ENCODE measurements around the gene KRTAP10-12. TPM values are rescaled to one million over a fixed set of nuclear protein-coding genes. Genes with fewer than 3 reads are reported as not detected.

KRTAP10-12 gene
- total and polyA plus RNA-seq, 2 of the 13 experiments (the other 11 are each of a cell fraction or from before 2014, with no cell fraction given), result not detected

DNA sequence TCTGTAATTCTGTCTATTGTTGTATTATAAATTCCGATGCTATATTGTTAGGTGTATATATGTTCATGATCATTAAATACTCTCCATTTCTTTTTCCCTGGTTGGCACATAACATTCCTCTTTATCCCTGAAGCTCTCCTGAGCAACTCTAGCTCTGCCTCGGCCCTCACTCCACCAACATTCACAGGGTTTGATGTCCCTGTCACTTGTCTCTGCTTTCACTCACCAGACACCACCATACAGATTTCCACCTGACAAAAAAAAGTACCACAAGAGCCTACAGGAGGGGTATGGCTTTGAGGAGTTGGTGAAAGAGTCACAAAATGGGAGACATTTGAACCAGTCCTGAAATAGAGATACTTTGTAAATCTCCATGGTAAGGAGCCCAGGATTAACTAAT lies 23.2 kb downstream of the KRTAP10-12 start:
- no TSS peak for BruUV-seq (replicated peaks)
- no peak for ATAC-seq
- no peak for FAIRE-seq
- Histone ChIP-seq H3K27ac (ENCODE audit: extremely low read length, insufficient read depth, low read length) (no peak overlapping the region), H3K9me3 (ENCODE audit: low read length) (no peaks in the 10 kb centered on the region), H3K4me2 (ENCODE audit: low read depth, low read length) (no peak overlapping the region), H3K9ac (ENCODE audit: insufficient read depth, low read depth, low read length) (no peak overlapping the region), H3K27me3 (ENCODE audit: control insufficient read depth in 1 of 2, insufficient read depth in 2 of 2, low read length in 2 of 2) (peaks cover 0 to 6% of the 10 kb centered on the region in 2 experiments; a peak in 1 of 5 replicates), H3K4me3 (replicated peaks in 1 of 3; ENCODE audit: insufficient read depth in 1 of 3, low read depth in 2 of 3, low read length in 3 of 3) (no peak overlapping the region), H3K79me2 (ENCODE audit: insufficient read depth, low read length) (no peaks in the 10 kb centered on the region), H3K36me3 (replicated peaks in 1 of 2; ENCODE audit: control insufficient read depth in 1 of 2, insufficient read depth in 2 of 2, low read length in 2 of 2) (no peaks in the 10 kb centered on the region), H2AFZ (ENCODE audit: low read length) (no peak overlapping the region), H3K4me1 (ENCODE audit: insufficient read depth, low read length) (peaks cover 5% of the 10 kb centered on the region; the same call in 1 of the 2 replicates), H4K20me1 (ENCODE audit: insufficient read depth, low read length) (no peaks in the 10 kb centered on the region)
- no peak for DNase-seq (ENCODE audit: low spot score)
- intact Hi-C loops (cut with micrococcal nuclease; ENCODE audit: unreplicated experiment) (no loop called here), in situ Hi-C loops (cut with HindIII; ENCODE audit: extremely low pct_ligation_motif_present, low pct_unique_long_range_greater_than_20kb) (no loop called here)
- ChIA-PET POLR2A (no interaction called here), CTCF (ENCODE audit: low intra/inter-chr PET ratio, low total read pairs) (no interaction called here)
- TF ChIP-seq ZFP90 (CRISPR knock-in tag; IDR thresholded peaks at IDR 0.05; ENCODE audit: borderline replicate concordance) (no peak), ZNF605 (CRISPR knock-in tag; IDR thresholded peaks at IDR 0.05) (no peak)
- 17% methylated on average over 2 of the region's 2 CpGs for WGBS (ENCODE audit: low lambda C conversion rate)

DNA sequence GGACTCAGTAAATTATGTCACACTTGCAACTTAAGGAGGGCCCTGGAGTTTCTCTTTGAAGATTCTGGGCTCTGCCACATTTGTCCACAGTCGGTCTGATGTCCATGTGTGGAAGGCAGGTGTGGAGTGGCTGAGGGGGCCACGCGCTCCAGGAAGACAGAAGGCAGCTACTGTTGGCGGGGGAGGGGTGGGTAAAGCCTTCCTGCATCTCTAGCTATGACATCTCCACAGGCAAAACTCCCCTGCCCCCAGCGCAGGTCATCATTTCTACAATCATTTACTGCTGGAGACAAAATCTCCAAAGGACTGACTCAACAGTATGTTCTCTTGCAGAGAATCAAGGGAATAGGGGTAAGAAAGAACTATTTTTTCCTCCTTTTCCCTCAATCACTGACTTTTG lies 25.8 kb downstream of the KRTAP10-12 start:
- DNase-seq (ENCODE audit: low spot score), result no peak
- POLR2A ChIA-PET, result no interaction called here
- WGBS (ENCODE audit: low lambda C conversion rate), result 63% methylated on average over 5 of the region's 5 CpGs

More for the DNA sequence above, 25.8 kb downstream of the KRTAP10-12 start:
- peaks cover 0 to 14% of the 10 kb centered on the region in 2 experiments; a peak in 1 of 5 replicates for H3K27me3 ChIP-seq (ENCODE audit: control insufficient read depth in 1 of 2, insufficient read depth in 2 of 2, low read length in 2 of 2)
- no peak overlapping the region for H2AFZ ChIP-seq (ENCODE audit: low read length)
- no peaks in the 10 kb centered on the region for H3K36me3 ChIP-seq (replicated peaks in 1 of 2; ENCODE audit: control insufficient read depth in 1 of 2, insufficient read depth in 2 of 2, low read length in 2 of 2)
- in situ Hi-C loops (cut with HindIII; ENCODE audit: extremely low pct_ligation_motif_present, low pct_unique_long_range_greater_than_20kb) (no loop called here), intact Hi-C loops (cut with micrococcal nuclease; ENCODE audit: unreplicated experiment) (no loop called here)
- BruUV-seq (replicated peaks), result no TSS peak
- no peak overlapping the region for H3K4me3 ChIP-seq (replicated peaks in 1 of 3; ENCODE audit: insufficient read depth in 1 of 3, low read depth in 2 of 3, low read length in 3 of 3)
- no peak overlapping the region for H3K4me2 ChIP-seq (ENCODE audit: low read depth, low read length)
- H3K9ac ChIP-seq (ENCODE audit: insufficient read depth, low read depth, low read length), result no peak overlapping the region
- no peak overlapping the region for H3K27ac ChIP-seq (ENCODE audit: extremely low read length, insufficient read depth, low read length)
- TF ChIP-seq SRF (IDR thresholded peaks at IDR 0.05; ENCODE audit: low read depth, low read length) (no peak), ZSCAN20 (CRISPR knock-in tag; IDR thresholded peaks at IDR 0.05; ENCODE audit: borderline replicate concordance) (no peak), NFE2L2 (IDR thresholded peaks at IDR 0.05; ENCODE audit: low read length) (no peak), KLF16 (CRISPR knock-in tag; IDR thresholded peaks at IDR 0.05) (no peak), ZFX (CRISPR knock-in tag; IDR thresholded peaks at IDR 0.05; ENCODE audit: low read depth) (no peak), FOXA3 (CRISPR knock-in tag; IDR thresholded peaks at IDR 0.05) (no peak), EEA1 (CRISPR knock-in tag; IDR thresholded peaks at IDR 0.05; ENCODE audit: borderline replicate concordance) (no peak), ZBTB8A (CRISPR knock-in tag; IDR thresholded peaks at IDR 0.05; ENCODE audit: borderline replicate concordance, low read depth) (no peak), ZSCAN31 (CRISPR knock-in tag; IDR thresholded peaks at IDR 0.05; ENCODE audit: low read depth) (no peak), ZBTB21 (CRISPR knock-in tag; IDR thresholded peaks at IDR 0.05) (no peak), NFE2 (CRISPR knock-in tag; IDR thresholded peaks at IDR 0.05) (no peak)
- TF ChIP-seq, protein P1, sequence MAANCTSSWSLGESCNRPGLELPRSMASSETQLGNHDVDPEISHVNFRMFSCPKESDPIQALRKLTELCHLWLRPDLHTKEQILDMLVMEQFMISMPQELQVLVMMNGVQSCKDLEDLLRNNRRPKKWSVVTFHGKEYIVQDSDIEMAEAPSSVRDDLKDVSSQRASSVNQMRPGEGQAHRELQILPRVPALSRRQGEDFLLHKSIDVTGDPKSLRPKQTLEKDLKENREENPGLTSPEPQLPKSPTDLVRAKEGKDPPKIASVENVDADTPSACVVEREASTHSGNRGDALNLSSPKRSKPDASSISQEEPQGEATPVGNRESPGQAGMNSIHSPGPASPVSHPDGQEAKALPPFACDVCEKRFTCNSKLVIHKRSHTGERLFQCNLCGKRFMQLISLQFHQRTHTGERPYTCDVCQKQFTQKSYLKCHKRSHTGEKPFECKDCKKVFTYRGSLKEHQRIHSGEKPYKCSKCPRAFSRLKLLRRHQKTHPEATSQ (CRISPR knock-in tag; IDR thresholded peaks at IDR 0.05; ENCODE audit: borderline replicate concordance), result no peak
- TF ChIP-seq, protein P2, sequence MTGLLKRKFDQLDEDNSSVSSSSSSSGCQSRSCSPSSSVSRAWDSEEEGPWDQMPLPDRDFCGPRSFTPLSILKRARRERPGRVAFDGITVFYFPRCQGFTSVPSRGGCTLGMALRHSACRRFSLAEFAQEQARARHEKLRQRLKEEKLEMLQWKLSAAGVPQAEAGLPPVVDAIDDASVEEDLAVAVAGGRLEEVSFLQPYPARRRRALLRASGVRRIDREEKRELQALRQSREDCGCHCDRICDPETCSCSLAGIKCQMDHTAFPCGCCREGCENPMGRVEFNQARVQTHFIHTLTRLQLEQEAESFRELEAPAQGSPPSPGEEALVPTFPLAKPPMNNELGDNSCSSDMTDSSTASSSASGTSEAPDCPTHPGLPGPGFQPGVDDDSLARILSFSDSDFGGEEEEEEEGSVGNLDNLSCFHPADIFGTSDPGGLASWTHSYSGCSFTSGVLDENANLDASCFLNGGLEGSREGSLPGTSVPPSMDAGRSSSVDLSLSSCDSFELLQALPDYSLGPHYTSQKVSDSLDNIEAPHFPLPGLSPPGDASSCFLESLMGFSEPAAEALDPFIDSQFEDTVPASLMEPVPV (CRISPR knock-in tag; IDR thresholded peaks at IDR 0.05), result no peak
- TF ChIP-seq, protein P3, sequence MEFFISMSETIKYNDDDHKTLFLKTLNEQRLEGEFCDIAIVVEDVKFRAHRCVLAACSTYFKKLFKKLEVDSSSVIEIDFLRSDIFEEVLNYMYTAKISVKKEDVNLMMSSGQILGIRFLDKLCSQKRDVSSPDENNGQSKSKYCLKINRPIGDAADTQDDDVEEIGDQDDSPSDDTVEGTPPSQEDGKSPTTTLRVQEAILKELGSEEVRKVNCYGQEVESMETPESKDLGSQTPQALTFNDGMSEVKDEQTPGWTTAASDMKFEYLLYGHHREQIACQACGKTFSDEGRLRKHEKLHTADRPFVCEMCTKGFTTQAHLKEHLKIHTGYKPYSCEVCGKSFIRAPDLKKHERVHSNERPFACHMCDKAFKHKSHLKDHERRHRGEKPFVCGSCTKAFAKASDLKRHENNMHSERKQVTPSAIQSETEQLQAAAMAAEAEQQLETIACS (CRISPR knock-in tag; IDR thresholded peaks at IDR 0.05), result no peak
- no peaks in the 10 kb centered on the region for H3K4me1 ChIP-seq (ENCODE audit: insufficient read depth, low read length)
- ATAC-seq, result no peak
- CTCF ChIA-PET (ENCODE audit: low intra/inter-chr PET ratio, low total read pairs), result no interaction called here
- H4K20me1 ChIP-seq (ENCODE audit: insufficient read depth, low read length), result no peaks in the 10 kb centered on the region
- H3K9me3 ChIP-seq (ENCODE audit: low read length), result no peaks in the 10 kb centered on the region
- FAIRE-seq, result no peak
- H3K79me2 ChIP-seq (ENCODE audit: insufficient read depth, low read length), result no peaks in the 10 kb centered on the region
